ENCODE results near the gene CEPT1.

DNA sequence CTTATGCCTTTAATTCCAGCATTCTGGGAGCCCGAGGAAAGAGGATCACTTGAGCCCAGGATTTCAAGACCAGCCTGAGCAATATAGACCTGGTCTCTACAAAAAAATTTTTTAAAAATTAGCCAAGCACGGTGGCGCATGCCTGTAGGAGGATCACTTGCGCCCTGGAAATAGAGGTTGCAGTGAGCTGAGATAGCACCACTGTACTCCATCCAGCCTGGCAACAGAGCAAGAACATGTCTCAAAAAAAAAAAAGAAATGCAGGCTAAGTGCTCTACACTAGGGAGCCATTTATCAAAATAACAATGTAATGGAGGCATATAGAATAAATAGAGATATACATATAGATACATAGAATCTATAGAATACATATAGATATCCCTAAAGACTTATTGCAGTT is 23.3 kb downstream of the CEPT1 start:
- TF ChIP-seq, protein P1, sequence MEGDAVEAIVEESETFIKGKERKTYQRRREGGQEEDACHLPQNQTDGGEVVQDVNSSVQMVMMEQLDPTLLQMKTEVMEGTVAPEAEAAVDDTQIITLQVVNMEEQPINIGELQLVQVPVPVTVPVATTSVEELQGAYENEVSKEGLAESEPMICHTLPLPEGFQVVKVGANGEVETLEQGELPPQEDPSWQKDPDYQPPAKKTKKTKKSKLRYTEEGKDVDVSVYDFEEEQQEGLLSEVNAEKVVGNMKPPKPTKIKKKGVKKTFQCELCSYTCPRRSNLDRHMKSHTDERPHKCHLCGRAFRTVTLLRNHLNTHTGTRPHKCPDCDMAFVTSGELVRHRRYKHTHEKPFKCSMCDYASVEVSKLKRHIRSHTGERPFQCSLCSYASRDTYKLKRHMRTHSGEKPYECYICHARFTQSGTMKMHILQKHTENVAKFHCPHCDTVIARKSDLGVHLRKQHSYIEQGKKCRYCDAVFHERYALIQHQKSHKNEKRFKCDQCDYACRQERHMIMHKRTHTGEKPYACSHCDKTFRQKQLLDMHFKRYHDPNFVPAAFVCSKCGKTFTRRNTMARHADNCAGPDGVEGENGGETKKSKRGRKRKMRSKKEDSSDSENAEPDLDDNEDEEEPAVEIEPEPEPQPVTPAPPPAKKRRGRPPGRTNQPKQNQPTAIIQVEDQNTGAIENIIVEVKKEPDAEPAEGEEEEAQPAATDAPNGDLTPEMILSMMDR (IDR thresholded peaks at IDR 0.05), result no peak
- no peak for TF ChIP-seq POLR2A (IDR thresholded peaks at IDR 0.05)
